ENCODE results near the gene ZNF22. TPM values are rescaled to one million over a fixed set of nuclear protein-coding genes. Genes with fewer than 3 reads are reported as not detected.

Gene ZNF22
- total RNA-seq, 1 donor from 2014 or later: 26.9 TPM

DNA sequence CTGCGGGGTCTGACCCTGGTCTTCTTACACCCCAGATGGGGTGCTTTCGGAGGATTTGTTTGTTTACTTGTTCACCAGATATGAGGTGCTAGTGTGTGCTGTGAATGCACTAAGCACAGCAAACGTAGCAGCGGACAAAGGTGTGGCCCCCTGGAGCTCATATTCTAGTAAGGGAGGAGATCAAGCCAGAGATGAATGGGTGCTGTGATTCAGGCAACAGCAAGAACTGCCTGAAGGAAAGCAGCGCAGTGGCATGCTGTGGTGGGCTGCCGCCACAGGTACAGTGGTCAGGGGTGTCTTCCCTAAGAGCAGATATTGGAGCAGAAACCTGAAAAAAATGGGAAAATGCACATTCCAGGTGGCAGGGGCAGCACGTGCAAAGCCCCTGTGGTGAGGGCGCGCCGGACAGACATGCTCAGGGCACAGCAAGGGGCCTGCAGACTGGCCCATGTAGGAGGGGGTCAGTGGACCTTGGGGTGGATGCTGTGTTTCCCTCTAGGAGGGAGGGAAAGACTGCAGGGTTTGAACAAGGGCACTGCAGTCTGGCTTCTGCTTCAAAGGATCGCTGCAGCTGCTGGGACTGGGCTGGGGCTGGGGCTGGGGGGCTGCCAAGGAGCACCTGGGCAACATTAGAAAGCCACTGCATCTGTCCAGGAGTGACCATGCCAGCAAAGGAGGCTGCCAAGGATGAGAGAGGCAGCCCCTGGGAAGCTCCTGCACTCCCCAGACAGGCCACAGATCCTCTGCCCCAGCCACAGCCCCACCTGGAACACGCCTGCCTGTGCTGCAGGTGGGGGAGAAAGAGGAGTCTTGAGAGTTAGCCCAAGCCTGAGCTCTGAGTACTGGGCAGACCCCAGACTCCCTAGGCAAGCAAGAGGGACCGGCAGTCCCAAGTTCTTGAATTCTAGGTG lies 21.2 kb upstream of the ZNF22 start:
- H3K27ac ChIP-seq: peak overlapping the region; percentile 92
- ATAC-seq (no peak), DNase-seq (no peak)
- TF ChIP-seq, protein P1, sequence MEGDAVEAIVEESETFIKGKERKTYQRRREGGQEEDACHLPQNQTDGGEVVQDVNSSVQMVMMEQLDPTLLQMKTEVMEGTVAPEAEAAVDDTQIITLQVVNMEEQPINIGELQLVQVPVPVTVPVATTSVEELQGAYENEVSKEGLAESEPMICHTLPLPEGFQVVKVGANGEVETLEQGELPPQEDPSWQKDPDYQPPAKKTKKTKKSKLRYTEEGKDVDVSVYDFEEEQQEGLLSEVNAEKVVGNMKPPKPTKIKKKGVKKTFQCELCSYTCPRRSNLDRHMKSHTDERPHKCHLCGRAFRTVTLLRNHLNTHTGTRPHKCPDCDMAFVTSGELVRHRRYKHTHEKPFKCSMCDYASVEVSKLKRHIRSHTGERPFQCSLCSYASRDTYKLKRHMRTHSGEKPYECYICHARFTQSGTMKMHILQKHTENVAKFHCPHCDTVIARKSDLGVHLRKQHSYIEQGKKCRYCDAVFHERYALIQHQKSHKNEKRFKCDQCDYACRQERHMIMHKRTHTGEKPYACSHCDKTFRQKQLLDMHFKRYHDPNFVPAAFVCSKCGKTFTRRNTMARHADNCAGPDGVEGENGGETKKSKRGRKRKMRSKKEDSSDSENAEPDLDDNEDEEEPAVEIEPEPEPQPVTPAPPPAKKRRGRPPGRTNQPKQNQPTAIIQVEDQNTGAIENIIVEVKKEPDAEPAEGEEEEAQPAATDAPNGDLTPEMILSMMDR (IDR thresholded peaks at IDR 0.05): no peak
- intact Hi-C loops (cut with DNase I): no loop called here
- peaks cover 69% of the 10 kb centered on the region for H3K4me1 ChIP-seq
- H3K4me3 ChIP-seq: peak overlapping the region; percentile 73
- H3K36me3 ChIP-seq: peaks cover 16% of the 10 kb centered on the region
- H3K27me3 ChIP-seq: no peaks in the 10 kb centered on the region
- no peaks in the 10 kb centered on the region for H3K9me3 ChIP-seq

DNA sequence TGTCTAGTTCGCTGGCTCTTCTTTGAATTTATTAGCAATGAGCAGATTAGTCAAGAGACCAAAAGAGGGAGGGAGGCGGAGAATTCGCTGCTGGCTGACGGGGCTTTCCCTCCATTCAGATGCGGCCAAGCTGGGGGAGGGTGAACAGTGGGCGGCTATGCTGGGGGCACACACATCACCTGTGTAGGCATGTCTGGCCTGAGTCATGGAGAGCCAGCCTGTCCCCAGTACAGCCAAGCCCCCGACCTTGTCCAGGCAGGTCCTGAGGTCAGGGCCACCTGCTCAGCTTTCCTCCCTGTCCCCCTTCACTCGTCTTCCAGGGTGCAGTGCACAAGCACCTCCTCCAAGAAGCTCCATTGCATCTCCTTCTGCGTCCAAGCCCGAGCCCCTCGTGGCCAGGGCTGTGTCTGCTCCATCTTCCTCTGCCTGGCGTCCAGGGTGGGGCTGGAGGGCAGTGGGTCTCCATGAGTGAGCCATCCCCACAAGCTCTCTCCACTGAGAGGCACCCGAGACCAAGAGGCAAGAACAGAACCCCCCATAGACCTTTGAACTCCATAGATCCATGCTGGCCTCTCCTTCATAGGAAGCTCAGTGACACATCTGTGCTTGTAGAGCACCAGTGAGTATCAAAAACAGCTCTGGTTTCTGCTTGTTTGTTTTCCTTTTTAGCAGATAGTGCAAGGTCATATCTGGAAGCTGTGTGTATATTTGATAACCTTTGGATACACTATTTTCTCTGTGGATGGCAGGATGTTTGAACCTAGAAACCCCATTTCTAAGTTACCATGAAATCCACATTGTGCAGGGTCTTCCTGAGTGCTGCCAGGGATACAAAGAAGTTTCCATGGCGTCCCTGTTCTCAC lies 20.2 kb upstream of the ZNF22 start:
- Histone ChIP-seq H3K36me3 (peaks cover 23% of the 10 kb centered on the region), H3K27me3 (no peaks in the 10 kb centered on the region), H3K4me3 (no peak overlapping the region), H3K27ac (peak overlapping the region; percentile 72), H3K9me3 (no peaks in the 10 kb centered on the region), H3K4me1 (peaks cover 74% of the 10 kb centered on the region)
- DNase-seq (no peak), ATAC-seq (no peak)
- intact Hi-C loops (cut with DNase I): no loop called here
- TF ChIP-seq, protein P1 (IDR thresholded peaks at IDR 0.05): no peak

DNA sequence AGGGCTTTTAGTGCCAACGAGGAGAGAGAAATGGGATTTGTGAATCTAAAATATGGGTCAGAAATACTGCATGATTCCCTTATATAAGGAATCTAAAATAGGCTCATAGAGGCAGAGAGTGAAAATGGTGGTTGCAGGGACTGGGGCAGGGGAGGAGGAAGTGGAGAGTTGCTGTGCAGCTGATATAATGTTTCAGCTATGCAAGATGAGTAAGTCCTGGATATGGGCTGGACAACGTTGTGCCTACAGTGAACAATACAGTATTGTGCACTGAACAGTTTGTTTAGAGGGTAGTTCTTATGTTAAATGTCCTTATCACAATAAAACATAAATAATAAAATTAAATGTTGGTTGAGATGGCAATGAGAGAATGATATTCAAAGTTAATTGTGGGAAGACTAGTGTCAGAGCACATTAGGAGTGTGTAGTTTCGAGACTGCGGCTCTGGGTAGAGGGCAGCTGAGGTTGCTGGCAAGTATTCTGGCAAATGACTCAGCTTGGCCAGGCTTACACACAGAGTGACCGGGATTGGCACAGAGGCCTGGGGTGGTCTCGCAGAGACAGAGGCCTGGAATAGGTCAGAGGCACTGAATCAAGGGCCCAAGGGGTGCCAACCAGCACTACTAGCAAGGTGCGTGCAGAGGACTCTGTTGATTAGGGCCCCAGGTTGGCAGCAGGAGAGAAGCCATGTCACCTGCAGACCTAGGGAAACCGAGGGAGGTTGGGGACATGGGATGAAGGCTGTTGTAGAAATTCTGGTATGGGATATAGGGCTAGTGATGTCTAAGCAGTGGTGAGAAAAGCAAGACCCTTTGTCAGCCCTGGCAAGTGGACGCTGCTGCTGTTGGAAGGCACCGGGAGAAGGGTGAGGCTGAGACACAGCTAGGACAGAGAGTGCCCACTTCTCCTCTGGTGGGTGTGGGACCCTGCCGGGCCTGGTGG lies 19.3 kb upstream of the ZNF22 start:
- peaks cover 20% of the 10 kb centered on the region for H3K36me3 ChIP-seq
- no peaks in the 10 kb centered on the region for H3K9me3 ChIP-seq
- no peak overlapping the region for H3K4me3 ChIP-seq
- TF ChIP-seq, protein P1 (IDR thresholded peaks at IDR 0.05): no peak
- ATAC-seq (no peak), DNase-seq (no peak)
- peak overlapping the region; percentile 72 for H3K27ac ChIP-seq
- intact Hi-C loops (cut with DNase I): no loop called here
- peaks cover 69% of the 10 kb centered on the region for H3K4me1 ChIP-seq
- H3K27me3 ChIP-seq: no peaks in the 10 kb centered on the region

DNA sequence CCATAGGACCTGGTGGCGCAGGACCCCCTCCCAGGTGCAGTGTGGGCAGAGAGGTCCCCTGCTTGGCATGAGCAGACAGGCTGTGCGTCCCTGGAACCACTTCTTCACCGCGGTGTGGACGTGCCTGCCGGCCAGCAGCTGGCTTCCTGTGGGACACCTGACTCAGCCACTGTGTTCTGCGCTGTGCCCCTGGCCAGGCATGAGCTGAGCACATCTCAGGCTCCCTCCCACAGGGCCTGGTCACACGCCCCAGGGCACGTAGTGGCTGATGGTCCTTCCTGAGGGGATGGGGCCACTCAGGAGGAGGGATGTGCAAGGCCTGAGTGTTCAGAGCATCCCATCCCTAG lies 18.6 kb upstream of the ZNF22 start:
- DNase-seq (no peak), ATAC-seq (no peak)
- Histone ChIP-seq H3K27me3 (no peaks in the 10 kb centered on the region), H3K36me3 (peaks cover 14% of the 10 kb centered on the region), H3K4me1 (peaks cover 71% of the 10 kb centered on the region), H3K4me3 (no peak overlapping the region), H3K9me3 (no peaks in the 10 kb centered on the region), H3K27ac (peak overlapping the region; percentile 72)
- TF ChIP-seq, protein P1 (IDR thresholded peaks at IDR 0.05): no peak
- intact Hi-C loops (cut with DNase I): no loop called here

DNA sequence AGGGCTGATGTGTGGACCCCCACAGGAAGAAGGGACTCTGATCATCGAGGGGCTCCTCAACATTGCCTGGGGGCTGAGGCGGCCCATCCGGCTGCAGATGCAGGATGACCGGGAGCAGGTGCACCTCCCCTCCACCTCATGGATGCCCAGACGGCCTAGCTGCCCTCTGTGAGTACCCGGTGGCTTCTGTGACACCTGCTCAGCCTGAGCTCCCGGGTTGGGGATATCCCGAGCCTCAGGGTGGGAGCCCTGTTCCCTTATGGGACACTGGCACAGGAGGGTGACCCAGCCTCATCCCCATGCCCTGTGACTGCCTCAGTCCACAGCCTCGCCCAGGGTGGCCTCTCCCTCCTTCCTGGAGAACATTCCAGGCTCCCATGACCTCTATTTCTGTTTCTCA lies 18.2 kb upstream of the ZNF22 start:
- ATAC-seq (no peak), DNase-seq (no peak)
- Histone ChIP-seq H3K4me1 (peaks cover 72% of the 10 kb centered on the region), H3K36me3 (peaks cover 10% of the 10 kb centered on the region), H3K9me3 (no peaks in the 10 kb centered on the region), H3K27me3 (no peaks in the 10 kb centered on the region), H3K4me3 (no peak overlapping the region), H3K27ac (peak overlapping the region; percentile 72)
- TF ChIP-seq, protein P1 (IDR thresholded peaks at IDR 0.05): no peak
- intact Hi-C loops (cut with DNase I): no loop called here

Data from upper lobe of right lung (tissue), 1 donor.